Epithelial cell of esophagus (primary cell): ENCODE data around the gene GNAO1.

ENCODE experiments used
- DNase-seq: peaks from one replicate; pipeline ENCODE4 v3.0.0; 2010; ENCODE audit warnings: low read depth
- H3K4me3 ChIP-seq: 2 replicates; pipeline ENCODE4 v1.5.1; 2011; ENCODE audit warnings: mild to moderate bottlenecking, low read length, control low read depth
- TF ChIP-seq, protein P1 (sequence below): IDR thresholded peaks from 2 replicates; pipeline ENCODE4 v1.5.1; 2011; ENCODE audit warnings: low read depth, mild to moderate bottlenecking, low read length, control low read depth, inconsistent platforms; ENCODE audit not compliant: insufficient read depth; ENCODE audit errors: missing control alignments

Gene GNAO1

DNA sequence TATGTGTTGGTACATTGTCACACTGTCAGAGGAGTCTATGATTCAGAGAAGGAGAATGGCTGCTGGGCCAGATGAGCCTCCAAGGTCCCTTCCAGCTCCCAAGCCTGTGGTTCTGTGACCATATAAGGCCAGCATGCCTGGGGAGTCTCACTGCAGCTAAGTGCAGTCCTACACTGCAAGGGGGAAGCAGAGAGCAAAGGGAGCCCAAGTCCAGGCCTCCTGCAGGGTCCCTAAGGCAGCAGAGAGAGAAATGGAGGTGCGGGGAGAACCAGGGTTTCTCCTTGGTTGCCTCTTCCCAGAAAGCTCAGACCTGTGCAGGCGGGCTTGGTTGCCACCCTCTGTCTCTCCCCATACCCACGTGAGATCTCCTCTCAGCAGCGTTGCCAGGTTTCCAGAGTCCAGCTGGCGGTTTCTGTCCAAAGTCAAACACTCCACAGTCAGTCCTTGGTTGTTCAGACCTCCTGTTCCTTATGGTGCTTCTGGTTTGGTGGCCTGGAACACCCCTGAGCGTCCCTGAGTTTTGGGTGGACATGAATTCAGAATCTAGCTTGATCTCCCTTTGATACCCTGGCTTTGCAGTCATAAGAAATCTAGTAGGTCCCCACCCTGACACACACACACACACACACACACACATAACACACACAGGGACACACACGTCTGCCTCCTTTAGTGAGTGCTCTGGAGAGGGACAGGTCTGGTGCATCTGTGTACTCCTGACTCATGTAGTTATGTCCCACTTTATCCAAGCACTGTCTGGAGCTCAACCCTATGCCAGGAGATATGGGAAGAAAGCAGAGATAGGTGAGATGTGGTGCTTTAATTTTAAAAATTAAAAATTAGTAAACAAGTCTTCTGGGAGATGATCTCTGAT, 78.8 kb downstream of the GNAO1 start:
- H3K4me3 ChIP-seq = no peak overlapping the region
- TF ChIP-seq, protein P1, sequence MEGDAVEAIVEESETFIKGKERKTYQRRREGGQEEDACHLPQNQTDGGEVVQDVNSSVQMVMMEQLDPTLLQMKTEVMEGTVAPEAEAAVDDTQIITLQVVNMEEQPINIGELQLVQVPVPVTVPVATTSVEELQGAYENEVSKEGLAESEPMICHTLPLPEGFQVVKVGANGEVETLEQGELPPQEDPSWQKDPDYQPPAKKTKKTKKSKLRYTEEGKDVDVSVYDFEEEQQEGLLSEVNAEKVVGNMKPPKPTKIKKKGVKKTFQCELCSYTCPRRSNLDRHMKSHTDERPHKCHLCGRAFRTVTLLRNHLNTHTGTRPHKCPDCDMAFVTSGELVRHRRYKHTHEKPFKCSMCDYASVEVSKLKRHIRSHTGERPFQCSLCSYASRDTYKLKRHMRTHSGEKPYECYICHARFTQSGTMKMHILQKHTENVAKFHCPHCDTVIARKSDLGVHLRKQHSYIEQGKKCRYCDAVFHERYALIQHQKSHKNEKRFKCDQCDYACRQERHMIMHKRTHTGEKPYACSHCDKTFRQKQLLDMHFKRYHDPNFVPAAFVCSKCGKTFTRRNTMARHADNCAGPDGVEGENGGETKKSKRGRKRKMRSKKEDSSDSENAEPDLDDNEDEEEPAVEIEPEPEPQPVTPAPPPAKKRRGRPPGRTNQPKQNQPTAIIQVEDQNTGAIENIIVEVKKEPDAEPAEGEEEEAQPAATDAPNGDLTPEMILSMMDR = no peak
- DNase-seq = no peak

- DNase-seq = no peak
- TF ChIP-seq, protein P1 = no peak
- H3K4me3 ChIP-seq = no peak overlapping the region
Observed at GRCh38 chr16:56270828-56271227, 79.5 kb downstream of the GNAO1 start.

GRCh38 chr16:56272583-56272894, 81.2 kb downstream of the GNAO1 start:
- DNase-seq = no peak
- TF ChIP-seq, protein P1 = no peak
- no peak overlapping the region for H3K4me3 ChIP-seq

DNA sequence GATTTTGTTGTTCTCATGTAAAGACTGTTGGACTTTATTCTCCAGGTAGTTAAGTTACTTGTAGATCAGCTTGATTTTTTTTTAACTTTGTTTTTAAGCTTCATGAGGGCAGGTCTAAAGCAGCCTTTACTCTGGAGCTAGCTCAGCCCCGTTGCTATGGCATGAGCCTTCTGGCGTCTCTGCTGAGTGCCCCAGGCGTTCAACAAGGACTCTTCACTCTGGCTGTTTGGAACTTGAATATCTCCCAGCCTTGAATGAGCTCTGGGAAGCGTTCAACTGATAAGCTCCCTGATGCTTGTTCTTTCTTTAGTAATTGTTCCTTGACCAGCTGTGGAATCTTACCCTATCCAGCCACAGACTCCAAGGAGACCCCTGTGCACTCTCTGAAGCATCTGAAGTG, 82.3 kb downstream of the GNAO1 start:
- TF ChIP-seq, protein P1 = no peak
- H3K4me3 ChIP-seq = no peak overlapping the region
- DNase-seq = no peak

DNA sequence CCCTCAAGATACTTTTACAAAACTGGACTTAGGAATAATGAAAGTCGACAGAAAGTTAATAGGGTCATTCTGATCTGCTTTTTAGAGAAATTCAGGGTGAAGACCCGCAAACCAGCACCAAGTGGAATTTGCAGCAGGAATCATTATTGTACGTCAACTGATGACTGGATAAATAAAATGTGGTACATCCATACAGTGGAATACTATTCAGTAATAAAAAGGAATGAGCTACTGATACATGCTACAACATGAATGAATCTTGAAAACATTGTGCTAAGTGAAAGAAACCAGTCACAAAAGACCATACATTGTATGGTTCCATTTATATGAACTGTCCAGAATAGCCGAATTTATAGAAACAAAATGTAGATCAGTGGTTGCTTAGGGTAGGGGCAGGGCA, 83.1 kb downstream of the GNAO1 start:
- TF ChIP-seq, protein P1 = no peak
- no peak for DNase-seq
- no peak overlapping the region for H3K4me3 ChIP-seq

DNA sequence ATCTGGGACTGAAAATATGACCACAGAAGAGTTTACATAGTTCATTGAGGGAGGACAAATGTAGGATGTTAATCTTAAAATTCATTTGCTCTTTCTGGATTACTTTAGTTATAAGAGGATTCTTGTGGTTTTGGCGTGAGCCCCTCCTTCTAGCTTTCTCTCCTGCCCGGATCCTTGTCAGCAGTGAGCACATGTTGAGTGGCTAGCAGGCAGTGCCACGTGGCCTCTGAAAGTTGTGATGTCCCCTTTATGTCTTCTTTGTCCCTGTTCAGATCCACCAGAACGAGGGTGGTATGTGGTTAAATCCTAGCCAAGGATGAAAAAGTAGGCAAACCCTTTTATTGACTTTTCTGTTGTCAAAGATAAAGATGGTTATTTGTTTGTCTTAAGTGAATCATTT, 83.8 kb downstream of the GNAO1 start:
- no peak overlapping the region for H3K4me3 ChIP-seq
- TF ChIP-seq, protein P1 = no peak
- DNase-seq = no peak

GRCh38 chr16:56275801-56276200, 84.5 kb downstream of the GNAO1 start:
- no peak overlapping the region for H3K4me3 ChIP-seq
- TF ChIP-seq, protein P1 = no peak
- no peak for DNase-seq
